Measurements from ENCODE around the gene DIABLO. TPM values are rescaled to one million over a fixed set of nuclear protein-coding genes. Genes with fewer than 3 reads are reported as not detected.
"Not testable (repeated sequence)": the region's sequence is repeated elsewhere in the genome, so short reads cannot be mapped to it uniquely, and the experiment has no call there.

DIABLO gene
- polyA plus RNA-seq, 1 donor: 75.2 TPM

DNA sequence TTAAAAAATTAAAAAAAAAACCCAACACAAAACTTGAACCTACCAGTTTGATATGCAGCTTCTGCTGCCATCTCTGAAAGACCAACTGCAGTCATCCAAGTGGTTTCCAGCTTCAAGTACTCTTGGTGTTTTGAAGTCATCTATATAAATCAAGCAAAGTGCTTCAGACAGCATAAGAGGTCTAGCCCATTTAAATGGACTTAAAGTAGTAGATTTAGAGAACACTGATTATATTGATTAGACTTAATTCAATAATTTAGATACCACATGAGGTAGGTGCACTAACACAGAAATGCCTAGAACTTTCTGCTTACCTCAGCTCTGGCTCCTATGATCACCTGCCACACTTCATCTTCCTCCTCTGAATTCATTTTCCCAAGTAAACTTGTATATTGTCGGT, 9.4 kb downstream of the DIABLO start:
- no peak for DNase-seq

- no peak for DNase-seq
Observed at GRCh38 chr12:122215771-122216170, 10.1 kb downstream of the DIABLO start.

DNA sequence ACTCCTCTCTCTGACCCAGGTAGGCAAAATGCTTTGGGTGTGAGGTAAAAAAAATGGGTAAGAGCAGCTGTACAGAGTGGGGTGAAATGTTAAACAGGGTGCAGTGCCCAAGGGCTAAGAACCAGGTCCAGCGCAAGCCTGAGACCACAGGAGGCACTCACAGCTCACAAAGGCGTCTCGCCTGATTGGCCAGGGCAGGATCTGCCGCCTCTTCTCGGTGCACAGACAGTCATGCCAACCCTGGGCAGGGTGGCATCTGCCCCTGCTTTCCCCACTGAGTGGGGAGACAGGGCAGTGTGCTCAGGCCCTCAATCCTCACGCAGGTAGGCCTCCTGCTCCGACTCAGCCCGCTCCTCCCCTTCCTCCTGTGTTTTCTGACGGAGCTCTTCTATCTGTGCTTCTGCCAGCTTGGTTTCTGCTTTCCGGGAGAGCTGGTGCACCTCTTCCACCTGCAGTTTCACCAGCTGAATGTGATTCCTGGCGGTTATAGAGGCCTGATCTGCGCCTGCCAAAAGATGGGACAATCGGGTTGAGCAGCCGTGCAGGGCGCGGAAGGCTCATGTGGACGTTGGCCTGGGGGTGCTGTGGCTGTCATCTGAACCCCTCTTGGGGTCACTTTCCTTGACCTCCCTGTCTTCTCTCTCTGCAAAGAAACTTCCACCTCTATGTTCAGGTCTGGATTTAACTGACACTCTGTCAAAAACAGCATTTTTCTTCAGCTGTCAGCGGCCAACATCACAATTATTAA, 17.6 kb downstream of the DIABLO start:
- no peak for DNase-seq

DNA sequence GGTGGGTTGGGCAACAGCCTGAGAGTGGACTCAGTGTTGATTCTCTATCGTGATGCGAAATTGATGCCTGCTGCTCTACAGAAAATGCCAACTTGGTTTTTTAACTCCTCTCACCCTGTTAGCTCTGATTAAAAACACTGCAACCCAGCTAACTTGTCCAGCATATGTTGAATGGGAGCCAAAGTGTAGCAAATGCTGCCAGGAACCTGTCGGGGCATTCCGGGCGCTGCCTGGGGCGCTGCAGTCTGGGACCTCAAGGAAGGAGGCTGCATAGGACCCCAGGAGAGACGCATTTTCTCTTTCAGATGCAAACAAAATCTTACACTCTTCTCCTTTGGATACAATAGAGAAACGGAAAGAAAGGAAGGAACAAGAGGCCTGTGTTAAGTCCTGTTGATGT, 18.5 kb downstream of the DIABLO start:
- no peak for DNase-seq

GRCh38 chr12:122206976-122207375, 18.9 kb downstream of the DIABLO start:
- DNase-seq: no peak

DNA sequence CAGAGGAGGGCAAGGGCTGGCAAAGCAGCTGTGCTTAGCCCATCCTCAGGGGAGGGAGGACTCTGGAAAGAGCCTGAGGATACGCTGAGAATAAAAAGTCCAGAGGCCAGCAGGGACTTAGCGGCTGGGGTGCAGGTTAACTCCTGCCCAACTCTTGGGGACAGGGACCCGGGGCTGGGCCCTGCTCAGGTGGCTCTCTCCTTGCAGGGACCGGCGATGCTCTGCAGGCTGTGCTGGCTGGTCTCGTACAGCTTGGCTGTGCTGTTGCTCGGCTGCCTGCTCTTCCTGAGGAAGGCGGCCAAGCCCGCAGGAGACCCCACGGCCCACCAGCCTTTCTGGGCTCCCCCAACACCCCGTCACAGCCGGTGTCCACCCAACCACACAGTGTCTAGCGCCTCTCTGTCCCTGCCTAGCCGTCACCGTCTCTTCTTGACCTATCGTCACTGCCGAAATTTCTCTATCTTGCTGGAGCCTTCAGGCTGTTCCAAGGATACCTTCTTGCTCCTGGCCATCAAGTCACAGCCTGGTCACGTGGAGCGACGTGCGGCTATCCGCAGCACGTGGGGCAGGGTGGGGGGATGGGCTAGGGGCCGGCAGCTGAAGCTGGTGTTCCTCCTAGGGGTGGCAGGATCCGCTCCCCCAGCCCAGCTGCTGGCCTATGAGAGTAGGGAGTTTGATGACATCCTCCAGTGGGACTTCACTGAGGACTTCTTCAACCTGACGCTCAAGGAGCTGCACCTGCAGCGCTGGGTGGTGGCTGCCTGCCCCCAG, 19.6 kb downstream of the DIABLO start:
- DNase-seq: no peak

DNA sequence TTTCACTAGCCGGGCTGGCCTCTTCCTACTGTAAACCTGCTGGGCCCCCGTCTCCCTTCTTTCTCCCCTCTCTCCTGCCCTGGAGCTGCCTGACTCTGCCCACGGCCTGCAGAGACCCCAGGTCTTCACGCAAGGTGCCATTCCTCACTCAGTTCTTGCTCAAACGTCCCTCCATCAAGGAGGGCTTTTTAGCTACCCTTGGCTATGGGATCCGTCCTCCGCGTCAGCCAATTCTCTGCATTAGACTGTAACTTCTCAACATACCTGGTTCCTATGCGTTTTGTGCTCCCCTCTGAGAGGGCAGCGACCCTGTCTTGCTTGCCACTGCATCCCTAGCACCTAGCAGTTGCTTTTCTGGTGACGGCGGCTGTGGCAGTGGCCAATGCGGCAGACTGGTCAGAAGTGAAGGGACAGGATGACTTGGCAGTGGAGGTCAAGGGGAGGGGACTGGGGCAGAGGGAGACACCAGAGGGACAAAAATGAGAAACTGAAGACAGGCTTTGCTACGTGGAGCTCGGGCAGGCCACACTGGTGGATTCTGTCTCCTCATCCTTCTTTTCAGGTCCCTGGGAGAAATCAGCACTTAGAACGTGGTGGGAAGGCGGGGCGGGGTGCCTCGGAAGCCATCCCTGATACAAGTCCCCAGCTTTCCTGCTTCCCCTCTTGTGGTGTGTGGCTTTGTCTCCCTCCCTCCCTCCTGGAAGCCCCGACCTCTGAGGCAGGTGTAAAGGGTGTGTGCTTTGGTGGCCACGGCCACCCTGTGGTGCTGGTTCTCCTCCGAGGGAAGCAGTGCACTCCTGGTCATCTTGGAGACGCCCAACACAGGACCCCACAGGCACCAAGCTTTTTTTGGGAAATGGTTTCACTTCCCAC, 20.6 kb downstream of the DIABLO start:
- no peak for DNase-seq

DNA sequence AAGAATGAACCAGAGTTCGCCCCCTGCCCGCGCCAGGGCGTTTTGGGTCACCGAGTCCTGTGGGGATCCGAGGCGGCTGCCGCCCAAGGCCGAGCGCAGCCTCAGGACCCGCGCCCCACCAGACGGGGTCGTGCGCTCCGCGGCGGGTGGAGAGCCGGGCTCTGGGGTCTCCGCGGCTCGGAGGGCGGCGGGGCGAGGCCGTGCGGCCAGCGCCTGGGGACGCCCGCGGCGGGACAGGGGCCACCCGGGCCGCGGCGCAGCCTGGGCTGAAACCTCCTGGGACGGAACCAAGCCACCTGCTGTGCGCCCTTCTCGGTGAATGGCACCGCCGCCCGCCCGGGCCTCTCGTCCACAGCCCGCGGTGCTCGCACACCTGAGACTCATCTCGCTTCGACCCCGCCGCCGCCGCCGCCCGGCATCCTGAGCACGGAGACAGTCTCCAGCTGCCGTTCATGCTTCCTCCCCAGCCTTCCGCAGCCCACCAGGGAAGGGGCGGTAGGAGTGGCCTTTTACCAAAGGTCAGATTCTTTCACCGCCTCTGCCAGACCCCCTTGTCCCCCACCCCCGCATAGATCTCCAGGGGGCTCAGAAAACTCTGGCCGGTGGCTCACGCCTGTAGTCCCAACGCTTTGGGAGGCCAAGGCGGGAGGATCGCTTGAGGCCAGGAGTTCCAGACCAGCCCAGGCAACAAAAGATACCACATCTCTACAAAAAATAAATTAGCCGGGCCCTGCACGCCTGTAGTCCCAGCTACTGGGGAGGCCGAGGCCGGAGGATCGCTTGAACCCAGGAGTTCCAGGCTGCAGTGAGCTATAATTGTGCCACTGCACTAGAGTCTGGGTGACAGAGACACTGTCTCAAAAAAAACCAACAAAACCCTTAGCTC, 21.4 kb downstream of the DIABLO start:
- DNase-seq: no peak

DNA sequence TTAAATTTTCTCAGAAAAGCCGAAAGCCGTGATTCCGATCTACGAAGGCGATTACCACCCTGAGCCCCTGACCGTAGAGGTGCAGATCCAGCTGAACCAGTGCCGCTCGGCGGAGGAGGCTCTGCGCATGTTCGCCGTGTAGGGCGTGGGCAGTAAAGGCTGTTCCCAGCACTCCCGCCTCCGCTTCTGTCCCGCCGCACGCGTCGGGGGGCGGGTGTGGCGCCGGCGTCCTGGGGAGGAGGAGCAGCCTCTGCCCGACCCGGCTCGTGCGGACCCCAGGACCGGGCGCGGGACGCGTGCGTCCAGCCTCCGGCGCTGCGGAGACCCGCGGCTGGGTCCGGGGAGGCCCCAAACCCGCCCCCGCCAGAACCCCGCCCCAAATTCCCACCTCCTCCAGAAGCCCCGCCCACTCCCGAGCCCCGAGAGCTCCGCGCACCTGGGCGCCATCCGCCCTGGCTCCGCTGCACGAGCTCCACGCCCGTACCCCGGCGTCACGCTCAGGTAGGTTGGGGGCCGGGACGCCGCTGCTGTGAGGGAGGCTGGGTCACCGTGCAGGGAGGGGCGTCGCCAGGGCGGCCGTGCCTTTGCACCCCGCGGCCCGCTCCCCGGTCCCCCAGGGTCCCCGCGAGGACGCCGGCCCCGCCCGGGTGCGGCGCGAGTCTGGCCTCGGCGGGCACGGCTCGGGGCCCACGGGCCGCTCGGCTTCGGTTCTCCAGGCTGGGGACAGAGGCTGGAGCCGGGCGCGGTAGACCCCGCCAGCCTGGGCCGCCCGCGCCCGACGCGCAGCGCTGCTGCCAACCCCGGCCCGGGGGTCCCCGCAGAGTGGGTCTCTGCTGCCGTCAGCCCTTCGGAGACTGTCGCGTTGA, 22.3 kb downstream of the DIABLO start, which contains the start of gene B3GNT4:
Gene B3GNT4, plus strand, starts transcription at position 409 of the 866 bp plus-strand sequence. CDS start 910 bp downstream, outside the sequence.
- DNase-seq: peak; percentile 50

GRCh38 chr12:122202811-122203210, 23.0 kb downstream of the DIABLO start:
- DNase-seq: not testable (repeated sequence)

DNA sequence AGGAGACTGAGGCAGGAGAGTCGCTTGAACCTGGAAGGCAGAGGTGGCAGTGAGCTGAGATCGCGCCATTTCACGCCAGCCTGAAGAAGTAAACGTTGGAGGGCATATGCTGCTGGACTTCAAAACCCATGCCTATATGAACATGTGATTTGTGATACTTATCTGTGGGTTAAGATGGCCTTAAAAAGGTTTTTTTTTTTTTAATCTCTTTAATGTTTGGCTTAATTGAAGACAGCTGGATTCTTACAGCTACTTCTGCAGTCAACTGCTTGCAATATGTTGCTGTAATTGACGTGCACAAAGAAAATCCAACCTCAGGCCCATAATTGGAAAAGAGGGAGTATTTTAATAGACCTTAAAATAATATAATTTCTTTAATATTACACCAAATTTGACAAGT, 23.8 kb downstream of the DIABLO start:
- DNase-seq: no peak

GRCh38 chr12:122201381-122201780, 24.5 kb downstream of the DIABLO start:
- DNase-seq: no peak

DNA sequence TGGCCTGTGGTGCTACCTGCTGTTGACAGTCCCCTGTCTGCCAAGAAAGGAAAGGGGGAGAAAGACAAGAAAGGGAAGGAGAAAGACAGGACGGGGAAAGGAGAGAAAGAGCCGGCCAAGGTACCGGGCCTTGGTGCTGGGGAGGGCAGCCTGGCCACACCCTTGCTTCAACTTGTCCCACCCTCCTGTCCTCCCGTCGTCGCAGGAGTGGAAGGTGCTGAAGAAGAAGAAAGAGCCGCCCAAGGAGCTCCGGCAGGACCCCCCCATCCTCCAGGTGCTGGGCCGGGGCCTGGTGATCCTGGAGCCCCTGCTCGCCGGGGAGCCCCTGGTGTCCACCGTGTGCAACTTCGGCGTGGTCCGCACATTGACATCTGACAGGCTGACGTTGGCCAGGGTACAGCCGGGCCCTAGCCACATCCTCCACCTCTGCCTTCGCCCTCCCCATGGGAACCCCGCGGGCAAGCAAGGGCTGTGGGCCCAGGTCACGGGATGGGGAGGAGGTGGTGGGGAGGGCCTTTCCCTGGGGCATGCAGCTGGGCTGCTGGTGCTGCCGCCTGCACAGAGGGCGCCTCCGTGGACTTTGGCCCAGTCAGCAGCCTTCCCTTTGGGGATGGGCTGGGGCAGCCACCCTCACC, 25.2 kb downstream of the DIABLO start:
- no peak for DNase-seq

DNA sequence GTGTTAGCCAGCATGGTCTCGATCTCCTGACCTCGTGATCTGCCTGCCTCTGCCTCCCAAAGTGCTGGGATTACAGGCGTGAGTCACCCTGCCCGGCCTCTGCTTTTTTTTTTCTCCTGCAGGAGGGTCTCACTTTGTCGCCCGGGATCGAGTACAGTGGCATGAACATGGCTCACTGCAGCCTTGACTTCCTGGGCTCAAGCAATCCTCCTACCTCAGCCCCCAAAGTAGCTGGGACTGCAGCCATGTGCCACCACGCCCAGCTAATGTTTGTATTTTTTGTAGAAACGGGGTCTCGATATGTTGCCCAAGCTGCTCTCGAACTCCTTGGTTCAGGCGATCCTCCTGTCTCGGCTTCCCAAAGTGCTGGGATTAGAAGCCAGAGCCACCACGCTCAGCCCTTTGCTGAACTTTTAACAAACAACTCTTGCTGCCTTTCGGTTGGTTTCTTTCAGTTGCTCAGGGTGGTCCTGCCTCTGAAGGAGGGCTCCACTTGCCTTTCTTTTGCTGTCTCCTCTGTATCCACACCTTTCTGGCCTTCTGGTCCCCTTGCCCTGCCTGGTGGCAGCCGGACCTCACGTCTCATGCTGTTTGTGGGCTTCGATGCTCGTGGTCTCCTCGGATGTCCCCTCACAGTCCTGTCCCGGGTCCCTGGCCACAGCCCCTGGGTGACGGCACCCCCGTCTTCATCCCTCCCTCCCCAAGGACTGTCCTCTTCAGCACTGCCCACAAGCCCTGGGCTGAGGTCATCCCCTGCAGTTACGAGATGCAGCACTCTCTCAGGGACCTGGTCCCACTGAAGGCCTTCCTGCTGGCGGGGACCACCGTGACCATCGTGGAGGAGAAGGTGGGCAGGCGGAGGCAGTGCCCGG, 26.1 kb downstream of the DIABLO start:
- no peak for DNase-seq

- DNase-seq: no peak
Observed at GRCh38 chr12:122197612-122197966, 28.3 kb downstream of the DIABLO start.

GRCh38 chr12:122195405-122195804, 30.4 kb downstream of the DIABLO start:
- no peak for DNase-seq

GRCh38 chr12:122194804-122195203, 31.0 kb downstream of the DIABLO start:
- DNase-seq: no peak

- no peak for DNase-seq
Observed at GRCh38 chr12:122192441-122192840, 33.4 kb downstream of the DIABLO start.

Measured in left kidney (tissue), 2 donors.